IPS DF 4.7 (cell line): ENCODE results near the gene FBXO3.
A peak's percentile ranks its signal among the peaks of the same experiment; 100 is the strongest.

ENCODE experiments used
- DNase-seq: peaks from one replicate; pipeline ENCODE4 v3.0.0-alpha.2; 2013; ENCODE audit warnings: low spot score; ENCODE audit errors: extremely low read depth

The FBXO3 gene

GRCh38 chr11:33701302-33702230 lies 72.8 kb downstream of the FBXO3 start:
- DNase-seq, result no peak

GRCh38 chr11:33700502-33701271 lies 73.6 kb downstream of the FBXO3 start, which contains the start of gene C11orf91:
C11orf91 (minus strand) TSS chr11:33700826; CDS start chr11:33700740, 86 bp downstream.
- DNase-seq, result peak; percentile 69

GRCh38 chr11:33700063-33700501 lies 74.2 kb downstream of the FBXO3 start:
- DNase-seq, result no peak

- no peak for DNase-seq
These were observed 74.7 kb downstream of the FBXO3 start for GRCh38 chr11:33699515-33700062.

GRCh38 chr11:33698921-33699320 lies 75.4 kb downstream of the FBXO3 start:
- no peak for DNase-seq

GRCh38 chr11:33697997-33698396 lies 76.3 kb downstream of the FBXO3 start:
- no peak for DNase-seq

- DNase-seq, result no peak
These were observed 77.2 kb downstream of the FBXO3 start for GRCh38 chr11:33696931-33697638.

- DNase-seq, result no peak
These were observed 77.9 kb downstream of the FBXO3 start for GRCh38 chr11:33696411-33696810.

- no peak for DNase-seq
These were observed 79.2 kb downstream of the FBXO3 start for GRCh38 chr11:33695051-33695566.

GRCh38 chr11:33694346-33695050 lies 79.8 kb downstream of the FBXO3 start:
- no peak for DNase-seq

GRCh38 chr11:33692541-33692940 lies 81.8 kb downstream of the FBXO3 start:
- no peak for DNase-seq

GRCh38 chr11:33692013-33692504 lies 82.3 kb downstream of the FBXO3 start:
- DNase-seq, result no peak

- DNase-seq, result no peak
These were observed 83.1 kb downstream of the FBXO3 start for GRCh38 chr11:33691066-33691864.
